ENCODE data around the gene RAB7A.

DNA sequence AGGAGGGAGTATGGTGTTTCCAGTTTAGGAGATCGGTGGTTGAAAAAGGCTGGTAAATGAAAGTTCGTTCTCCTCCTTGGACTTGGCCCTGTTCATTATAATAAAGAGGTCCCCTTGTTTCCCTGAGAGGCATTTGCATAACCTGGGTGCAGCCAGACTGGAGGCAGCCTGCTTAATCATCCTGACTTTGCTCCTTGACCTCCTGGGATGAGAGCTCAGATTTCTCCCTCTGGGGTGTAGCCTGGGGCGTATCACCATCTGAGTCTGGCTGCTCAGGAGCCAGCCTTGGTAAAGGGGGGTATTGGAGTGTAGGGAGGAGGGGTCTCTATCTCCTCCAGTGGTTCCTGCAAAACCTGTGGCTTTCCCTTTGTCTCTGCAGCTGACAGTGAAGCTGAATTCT is 132.2 kb downstream of the RAB7A start:
- TF ChIP-seq CTCF (IDR thresholded peaks at IDR 0.05; ENCODE audit: insufficient read depth, low read length, poor library complexity, severe bottlenecking) = no peak
- no peak for TF ChIP-seq EZH2phosphoT487 (conservative IDR thresholded peaks at IDR 0.05; ENCODE audit: low read length)

Measured in SU-DHL-6 (cell line).